HG03469 (cell line): Measurements from ENCODE around the gene PRDM16.

Source experiments
- ATAC-seq: cut with Tn5 transposase; IDR thresholded peaks from one replicate; pipeline ENCODE4 v1.9.1; 2021; ENCODE audit warnings: mild to moderate bottlenecking, moderate library complexity, moderate number of reproducible peaks; ENCODE audit not compliant: unreplicated experiment

The PRDM16 gene

DNA sequence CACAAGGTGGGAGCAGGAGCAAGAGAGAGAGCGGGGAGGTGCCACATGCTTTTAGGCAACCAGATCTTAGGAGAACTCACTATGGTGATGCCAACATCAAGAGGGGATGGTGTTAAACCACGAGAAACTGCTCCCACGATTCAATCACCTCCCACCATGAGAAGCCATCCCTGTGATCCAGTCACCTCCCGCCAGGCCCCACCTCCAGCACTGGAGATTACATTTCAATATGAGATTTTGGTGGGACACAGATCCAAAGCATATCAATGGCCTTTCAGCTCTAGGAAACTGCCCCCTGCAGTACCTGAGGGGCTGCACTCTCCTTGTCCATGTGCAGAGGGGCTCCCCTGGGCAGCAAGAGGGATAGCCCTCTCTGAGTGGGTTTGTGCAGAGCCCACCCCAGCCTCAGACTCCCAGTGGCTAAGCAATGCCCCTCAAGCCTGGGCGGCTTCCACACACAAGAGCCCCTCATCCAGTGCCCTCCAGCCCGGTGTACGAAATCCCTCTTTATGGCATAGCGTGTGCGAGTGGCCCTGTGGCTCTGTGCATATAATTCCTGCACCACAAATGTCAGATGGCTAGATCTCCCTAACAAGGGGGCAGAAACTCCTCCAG lies 15.5 kb upstream of the PRDM16 start:
- no peak for ATAC-seq

DNA sequence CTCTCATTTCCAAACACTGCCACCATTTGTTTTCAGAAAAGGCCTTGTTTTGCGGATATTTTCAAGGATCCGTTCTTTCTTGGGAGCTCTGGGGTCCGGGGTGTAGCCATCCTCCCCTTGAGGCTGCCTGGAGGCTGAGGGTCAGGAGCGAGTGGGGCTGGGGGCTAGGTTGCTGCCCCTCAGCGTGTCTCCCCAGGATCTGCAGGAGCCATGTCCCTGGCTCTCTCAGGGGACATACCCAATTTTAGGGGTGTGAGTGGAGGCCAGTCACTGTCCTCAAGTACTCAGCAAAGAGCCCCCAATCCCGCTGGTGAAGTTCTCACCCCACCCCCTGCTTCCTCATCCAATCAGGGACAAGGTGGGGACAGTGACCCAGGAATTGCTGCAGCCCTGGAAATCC lies 15.0 kb upstream of the PRDM16 start:
- no peak for ATAC-seq

DNA sequence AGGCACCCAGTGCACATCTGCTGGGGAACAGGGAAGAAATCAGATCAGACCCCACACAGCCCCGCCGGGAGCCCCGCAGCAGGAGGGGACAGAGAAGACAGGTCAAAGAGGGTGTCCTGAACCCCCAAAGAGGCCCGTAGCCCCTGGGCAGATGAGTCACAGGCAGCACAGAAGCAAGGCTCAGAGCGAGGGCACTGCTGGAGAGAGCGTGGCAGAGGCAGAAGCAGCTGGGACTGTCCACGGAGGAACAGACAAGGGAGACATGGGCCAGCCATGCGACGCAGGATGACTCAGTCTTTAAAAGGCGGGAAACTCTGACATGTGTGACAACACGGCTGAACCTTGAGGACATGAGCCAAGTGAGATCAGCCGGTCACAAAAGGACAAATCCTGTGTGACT lies 14.5 kb upstream of the PRDM16 start:
- ATAC-seq, result no peak

DNA sequence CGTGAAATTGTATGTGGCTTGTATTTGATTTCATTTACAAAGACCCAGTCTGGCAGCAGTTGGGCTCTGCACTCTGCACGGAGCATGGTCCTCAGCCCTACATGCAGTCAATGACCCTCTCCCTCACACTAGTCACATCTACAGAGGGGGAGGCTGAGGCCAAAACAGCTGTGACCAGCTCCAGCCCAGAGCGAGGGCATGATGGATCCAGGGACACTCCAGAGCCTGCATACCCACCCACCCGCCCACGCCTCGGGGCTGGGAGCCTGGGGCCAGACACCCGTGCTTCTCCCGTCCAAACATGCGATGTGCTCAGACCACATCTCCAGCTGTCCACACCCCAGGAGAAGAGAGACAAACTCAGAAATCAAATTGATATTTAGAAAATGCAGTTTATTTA lies 14.0 kb upstream of the PRDM16 start:
- no peak for ATAC-seq

DNA sequence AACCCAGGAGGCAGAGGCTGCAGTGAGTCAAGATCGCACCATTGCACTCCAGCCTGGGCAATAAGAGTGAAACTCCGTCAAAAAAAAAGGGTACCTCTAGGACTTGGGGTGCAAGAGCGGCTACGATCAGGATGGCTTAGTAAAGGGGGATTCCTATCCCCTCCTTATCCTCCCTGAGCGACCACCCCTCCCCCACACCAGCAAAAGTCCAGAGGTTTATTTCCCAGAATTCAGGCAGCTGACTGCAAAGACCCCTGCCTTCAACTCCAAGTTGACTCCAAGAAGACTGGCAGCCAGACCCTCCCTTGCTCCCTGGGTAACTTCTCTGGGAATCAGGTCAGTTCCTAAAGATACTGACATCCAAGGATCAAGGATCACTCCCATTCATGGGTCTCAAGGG lies 12.4 kb upstream of the PRDM16 start:
- ATAC-seq, result no peak

DNA sequence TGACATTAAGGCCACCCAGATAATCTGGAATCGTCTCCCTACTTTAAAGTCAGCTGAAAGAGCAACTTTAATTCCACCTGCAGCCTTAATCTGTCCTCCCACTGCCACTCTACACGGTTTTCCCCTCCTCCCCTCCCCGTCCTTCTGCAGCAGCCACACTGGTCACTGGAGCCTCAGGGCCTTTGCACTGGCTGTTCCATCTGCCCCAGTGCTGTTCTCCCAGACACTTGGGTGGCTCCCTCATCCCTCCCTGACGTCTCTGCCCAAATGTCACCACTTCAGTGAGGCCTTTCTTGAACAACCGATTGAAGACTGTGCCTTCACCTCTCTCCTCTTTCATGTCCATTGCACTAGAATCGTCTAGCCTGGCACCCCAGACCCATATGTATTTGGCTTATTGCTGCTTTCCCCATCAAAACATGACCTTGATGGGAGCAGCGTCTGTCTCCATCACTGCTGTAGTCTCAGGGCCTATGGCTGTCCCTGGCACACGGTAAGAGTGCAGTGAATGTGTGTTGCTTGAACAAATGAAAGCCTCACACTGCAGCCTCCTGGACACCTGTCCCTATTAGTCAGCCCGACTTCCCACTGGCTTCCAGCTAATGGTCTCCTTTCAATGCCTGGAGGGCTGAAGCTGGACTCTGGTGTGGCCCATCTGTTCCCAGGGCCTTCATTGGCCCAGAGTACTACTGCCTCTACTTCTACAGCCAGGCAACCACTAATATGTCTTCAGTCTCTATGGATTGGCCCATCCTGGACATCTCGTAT lies 10.6 kb upstream of the PRDM16 start:
- ATAC-seq, result no peak

DNA sequence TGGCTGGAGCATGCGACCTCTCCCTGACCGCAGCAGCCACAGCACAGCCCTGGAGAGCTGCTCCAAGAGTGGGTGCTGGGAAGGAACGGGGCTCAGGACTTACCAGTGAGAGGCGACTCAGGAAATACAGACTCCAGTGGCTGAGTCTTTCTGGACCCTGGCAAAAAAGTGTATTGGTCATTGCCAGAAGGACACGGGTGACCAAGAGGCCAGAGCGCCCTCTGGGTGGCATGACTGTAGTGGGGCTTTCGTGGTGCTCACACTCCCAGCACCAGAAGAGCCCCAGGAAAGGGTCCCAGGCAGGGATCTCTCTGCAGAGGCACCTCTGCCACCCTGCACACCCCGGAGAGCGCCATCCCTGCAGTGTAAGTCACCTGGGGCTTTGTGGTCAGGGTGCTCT lies 8.9 kb upstream of the PRDM16 start:
- no peak for ATAC-seq

DNA sequence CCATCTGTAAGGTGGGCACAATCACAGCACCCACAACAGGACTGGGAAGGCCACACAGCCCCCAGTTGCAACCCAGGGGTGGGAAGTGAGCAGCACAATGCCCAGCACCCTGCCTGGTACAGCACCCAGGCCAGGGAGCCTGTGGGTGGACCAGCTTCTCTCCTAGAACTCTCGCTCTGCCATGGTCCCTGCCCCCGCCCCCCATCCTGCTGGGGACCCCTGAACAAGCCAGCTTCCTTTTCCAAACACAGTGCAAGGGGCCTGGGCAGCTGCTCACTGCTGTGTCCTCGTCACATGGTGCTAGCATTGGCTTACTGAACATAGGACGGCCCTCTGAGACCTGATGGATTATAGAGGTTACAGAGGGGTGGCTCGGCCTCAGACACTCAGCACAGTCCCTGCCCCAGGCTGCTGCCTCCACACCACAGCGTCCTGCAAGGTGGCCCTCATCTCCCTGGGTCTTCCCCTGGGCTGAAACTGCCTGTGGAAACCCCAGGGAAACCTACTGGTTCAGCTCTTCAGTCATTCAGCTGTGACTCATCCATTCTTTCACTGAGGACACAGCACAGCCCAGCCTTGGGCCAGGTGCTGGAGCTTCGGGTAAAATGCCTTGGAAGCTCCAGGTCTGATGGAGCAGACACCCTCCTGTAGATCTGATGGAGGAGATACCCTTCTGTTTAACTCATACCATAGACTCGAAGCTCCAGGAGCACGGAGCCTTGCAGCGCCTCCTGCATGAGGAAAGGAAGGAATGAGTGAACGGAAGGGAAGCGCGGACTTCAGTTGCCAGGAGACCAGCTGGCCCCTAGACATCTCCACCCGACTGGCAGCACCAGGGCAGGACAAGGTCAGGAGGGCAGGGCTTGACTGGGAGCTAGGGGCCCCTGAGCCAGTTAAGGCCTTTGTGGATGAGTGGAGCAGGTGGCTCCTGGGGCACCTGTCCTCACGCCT lies 8.1 kb upstream of the PRDM16 start:
- ATAC-seq, result no peak

DNA sequence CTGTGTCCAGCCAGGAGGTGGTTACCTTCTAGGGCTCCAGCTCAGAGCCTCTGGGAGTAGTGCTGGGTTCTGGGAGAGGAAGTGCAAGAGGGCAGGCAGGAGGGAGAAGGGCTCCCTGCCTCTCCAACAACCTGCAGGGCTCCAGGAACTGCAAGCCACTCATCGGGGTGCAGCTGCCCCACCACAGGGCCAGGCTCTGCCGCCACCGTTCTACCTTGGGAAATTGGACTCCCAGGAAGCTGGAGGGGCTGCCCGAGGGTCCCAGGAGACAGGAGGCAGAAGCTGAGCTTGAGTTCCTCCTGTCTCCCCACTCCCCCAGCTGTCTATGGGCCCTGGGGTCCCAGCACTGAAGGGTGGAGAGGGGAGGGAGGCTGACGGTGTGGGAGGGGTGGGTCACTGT lies 7.4 kb upstream of the PRDM16 start:
- ATAC-seq, result no peak

DNA sequence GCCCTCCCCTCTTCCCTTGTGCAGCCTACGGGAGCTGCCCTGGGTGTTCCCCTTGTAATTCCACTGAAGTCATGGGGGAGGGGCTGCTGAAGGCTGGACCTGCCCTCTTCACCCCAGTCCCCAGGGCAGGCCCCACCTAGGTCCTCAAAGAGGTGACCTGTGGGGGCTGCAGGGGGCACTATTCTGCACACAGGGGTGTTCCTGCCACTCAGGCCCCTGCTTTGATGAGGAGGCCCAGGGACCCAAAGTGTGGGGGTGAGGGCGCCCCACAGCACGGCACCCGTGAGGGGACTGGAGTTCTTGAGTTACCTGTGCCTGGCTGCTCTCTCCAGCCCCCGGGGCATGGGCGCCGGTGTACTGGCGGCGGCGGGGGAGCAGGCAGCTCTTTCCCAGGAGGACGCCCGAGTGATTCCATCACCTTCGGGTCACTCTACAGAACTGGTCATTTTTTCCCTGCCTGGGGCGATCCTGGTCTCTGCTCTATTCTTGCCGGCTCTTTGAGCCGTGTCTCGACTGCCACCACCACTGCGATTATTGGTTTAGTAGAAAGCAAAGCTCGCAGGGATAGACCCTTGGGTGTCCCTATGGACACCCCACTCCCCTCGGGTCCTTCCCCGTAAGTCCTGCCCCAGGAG lies 6.9 kb upstream of the PRDM16 start:
- ATAC-seq, result no peak

DNA sequence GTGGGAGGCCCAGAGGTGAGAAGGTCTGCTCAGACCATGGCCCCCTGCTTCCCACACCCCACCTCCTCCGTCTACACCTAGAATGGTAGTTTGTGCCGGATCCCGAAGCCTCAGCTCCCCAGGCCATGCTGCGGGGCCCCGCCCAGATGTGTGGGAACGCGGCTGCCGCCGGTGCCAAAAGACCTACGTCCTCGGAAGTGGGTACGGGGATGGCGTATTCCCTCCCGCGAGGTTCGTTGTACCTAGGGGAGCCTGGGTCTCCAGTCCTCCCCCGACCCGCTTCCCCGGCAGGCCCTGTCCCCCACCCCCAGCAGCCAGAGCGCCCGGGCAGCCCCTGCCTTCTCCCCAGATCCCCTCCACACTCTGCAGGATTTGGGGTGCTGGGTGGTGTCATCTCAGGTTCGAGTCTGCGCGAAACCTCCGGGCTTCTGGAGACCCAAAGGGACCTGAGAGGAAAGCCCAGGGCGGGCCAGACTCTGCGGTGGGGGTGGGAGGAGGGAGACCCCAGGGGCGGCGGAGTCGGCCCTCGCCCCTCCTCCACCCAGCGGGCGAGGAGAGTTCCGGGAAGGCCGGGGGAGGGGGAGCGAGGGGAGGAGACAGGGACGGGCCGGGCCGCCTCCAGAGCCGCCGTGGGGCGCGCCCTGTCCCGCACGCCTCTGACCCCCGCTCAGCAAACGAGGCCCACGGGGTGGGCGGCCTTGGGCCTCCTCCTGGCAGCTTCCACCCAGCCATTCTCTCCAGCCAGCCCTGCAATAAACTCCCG lies 6.2 kb upstream of the PRDM16 start:
- no peak for ATAC-seq

DNA sequence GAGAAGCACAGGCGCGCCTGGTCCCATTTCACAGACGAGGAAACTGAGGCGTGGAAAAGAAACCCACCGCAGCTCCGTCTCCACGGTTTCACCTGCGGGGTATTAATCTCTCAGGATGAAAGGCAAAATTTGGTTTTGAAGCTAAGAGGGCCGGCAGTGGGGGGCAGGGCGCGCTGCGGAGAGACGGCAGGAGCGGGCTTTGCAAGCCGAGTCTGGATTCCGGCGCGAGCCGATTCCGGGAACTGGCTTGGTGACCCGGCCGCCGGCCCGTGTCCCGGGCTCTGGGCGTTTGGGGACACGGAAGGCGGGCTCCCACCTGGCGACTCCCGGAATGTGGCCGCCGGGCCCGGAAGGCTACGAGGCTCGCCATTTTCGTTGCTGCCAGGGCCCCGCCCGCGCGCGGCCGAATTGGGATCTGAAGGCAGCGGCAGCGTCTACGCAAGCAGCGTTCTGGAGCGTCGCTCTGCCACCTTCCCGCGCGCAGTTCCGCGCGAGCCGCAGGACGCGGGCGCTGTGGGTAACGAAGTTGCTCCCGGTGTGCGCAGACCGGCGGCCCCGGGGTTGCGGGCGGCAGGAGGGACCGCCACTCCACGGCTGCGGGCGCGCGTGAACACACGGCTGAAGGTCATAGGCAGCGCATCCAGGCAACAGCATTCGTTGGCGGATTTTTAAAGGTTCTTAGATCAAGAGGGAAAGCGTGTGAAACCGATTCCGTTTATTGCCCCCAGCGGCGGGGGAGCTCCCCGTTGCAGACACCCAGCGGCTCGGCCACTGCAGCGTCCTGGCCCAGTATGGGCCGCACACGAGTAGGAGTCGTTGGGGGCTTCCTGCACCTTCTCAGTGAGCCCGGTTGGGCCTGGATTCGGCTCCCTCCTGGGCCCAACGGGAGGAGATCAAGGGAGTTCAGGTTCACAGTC lies 5.4 kb upstream of the PRDM16 start:
- ATAC-seq, result no peak

DNA sequence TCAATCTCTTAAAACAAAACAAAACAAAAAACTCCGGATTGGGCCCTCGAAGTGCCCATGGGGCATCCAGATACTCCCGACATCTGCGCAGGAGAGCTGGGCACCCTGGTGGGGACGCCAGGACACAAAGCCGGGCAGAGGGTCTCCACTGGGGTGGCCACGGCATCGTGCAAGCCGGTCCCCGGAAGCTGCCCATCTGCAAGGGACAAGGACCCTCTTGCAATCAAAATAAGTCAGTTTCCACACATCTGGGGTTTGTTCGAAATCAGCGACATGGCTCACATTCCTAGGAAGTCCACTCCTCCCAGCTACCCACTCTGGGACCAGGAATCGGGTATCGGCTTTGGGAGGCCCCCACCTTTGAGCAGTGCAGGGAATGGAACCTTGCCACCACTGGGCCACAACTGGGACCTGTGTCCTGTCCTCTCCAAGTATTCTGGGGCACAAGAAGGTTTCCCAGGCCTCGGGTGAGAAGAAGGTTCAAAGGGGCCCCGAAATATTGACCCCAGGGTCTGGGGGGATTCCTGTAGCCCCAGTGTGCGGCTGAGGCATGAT lies 4.6 kb upstream of the PRDM16 start:
- no peak for ATAC-seq

DNA sequence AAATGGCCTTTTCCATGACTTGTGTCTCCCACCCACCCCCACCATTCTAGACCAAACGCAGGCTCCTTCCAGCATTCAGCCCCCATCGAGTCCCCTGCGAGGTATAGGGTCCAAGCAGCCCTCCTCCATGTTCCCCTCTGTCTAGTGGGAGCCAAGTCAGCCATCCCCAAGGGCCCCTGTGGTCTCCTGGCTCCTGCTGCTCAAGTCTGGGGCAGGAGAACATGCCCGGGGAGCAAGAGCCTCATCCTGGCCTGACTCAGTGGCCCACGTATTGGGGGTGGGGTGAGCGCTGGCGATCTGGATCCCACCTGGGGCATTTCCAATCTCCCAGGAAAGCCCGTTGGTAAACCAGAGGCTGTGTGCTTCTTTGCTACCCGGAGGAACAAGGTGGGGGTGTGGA lies 4.1 kb upstream of the PRDM16 start:
- ATAC-seq, result no peak

DNA sequence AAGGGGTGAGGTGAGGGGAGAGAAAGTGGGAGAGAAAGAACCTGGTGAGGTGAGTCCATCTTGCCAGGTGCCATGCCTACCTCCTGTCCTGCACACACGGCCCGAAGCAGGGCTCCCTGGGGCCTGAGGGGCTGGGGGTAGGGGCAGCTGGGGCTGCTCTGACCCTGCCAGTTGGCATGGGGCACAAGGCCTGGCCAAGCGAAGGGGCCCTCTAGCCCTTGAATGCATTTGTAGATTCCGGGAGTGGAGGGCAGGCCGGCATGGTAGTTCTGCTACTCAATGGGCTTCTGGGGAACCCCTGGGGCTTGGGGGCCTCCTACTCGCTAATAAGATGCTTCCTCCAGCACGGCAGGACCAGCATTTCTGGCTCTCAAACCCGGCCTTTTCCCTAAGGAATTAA lies 3.6 kb upstream of the PRDM16 start:
- ATAC-seq, result no peak

DNA sequence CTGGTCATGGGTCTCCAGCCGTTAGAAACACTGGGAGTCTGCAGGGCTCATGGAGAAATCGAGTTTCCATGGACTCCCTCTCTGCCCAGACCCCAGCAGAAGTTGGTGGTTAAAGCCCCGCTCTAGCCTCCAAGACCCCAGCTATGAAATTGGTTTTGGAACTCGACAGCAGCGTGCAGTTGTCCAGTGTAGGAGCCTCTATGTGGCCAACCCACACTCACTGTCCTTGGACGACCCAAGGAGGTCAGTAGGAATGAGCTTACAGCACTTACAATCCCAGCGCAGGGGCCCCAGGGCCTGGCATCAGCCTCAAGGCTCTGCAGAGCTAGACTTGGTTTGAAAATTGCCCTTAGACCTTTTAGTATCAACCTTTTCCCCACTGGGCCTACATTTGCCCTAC lies 3.2 kb upstream of the PRDM16 start:
- ATAC-seq, result no peak

DNA sequence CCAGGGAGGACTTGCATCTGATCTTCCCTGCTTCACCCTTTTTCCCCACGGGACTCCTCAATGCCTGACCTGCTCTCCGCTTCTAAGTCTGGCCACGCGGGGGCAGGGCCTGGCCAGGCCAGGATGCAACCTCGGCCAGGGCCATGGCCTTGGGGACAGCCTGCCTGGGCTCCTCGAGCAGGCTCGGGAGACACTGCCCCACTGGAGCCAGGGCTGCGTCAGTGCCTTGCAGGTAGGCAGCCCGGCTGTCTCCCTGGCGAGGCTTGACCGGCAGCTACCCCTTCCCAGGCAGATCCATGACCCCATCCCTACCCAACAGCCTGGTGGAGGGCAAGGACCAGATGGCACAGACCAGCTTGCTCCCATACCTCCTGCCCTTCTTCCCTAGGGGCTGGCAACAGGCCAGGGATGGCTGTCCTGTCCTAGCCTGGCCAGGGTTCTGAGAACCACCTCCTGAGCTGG lies 2.7 kb upstream of the PRDM16 start:
- ATAC-seq, result no peak

DNA sequence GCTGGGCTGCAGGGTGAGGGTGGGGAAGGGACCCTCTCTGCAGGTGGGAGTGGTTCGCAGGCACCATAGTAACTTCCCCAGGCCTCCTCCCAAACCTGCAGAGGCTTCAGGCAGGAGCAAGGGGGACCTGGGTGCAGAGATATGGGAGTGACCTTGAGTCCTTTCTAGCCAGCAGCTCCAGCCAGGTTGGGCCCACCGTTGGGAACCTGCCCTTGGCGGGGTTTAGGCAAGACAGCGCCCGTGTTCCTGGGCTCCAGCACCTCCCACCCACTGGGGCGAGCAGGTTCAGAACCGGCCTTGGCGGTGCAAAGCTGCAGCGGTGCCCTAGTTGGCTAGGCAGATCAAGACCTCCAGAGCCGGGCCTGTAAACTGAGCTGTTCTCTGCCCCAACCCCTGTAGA lies 2.2 kb upstream of the PRDM16 start:
- ATAC-seq, result no peak

DNA sequence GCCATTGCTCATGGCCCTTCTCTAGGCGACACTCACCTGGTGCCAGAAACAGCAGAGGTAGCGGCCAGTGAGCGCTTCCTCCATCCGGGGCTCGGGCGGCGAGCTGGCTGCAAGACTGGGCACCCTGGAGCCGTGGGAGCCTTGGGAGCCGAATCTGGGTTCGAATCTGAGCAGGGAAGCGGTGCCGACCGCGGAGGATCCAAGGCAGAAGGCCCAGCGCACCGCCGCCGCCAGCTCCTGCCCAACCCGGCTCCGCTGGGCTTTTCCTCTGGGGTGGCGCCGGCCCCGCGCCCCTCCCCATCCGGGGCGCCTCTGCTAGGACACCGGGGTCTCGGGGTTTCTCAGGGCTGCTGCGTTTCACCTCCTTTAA lies 1.7 kb upstream of the PRDM16 start:
- no peak for ATAC-seq
